ENCODE results near the gene PNRC2. TPM values are rescaled to one million over a fixed set of nuclear protein-coding genes. Genes with fewer than 3 reads are reported as not detected.

Gene PNRC2, protein sequence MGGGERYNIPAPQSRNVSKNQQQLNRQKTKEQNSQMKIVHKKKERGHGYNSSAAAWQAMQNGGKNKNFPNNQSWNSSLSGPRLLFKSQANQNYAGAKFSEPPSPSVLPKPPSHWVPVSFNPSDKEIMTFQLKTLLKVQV
- total RNA-seq: 45.8 and 61.6 TPM in 2 replicates

GRCh38 chr1:23959461-23960290 lies at the start of gene PNRC2:
Gene PNRC2, plus strand, starts transcription at chr1:23959828. Its CDS starts 1,630 bp downstream, at chr1:23961458.

GRCh38 chr1:23913212-23913880 lies 46.3 kb upstream of the PNRC2 start, which contains the start of gene CNR2:
Gene CNR2, minus strand, starts transcription at chr1:23913362. Its CDS starts 37,745 bp downstream, at chr1:23875617.

DNA sequence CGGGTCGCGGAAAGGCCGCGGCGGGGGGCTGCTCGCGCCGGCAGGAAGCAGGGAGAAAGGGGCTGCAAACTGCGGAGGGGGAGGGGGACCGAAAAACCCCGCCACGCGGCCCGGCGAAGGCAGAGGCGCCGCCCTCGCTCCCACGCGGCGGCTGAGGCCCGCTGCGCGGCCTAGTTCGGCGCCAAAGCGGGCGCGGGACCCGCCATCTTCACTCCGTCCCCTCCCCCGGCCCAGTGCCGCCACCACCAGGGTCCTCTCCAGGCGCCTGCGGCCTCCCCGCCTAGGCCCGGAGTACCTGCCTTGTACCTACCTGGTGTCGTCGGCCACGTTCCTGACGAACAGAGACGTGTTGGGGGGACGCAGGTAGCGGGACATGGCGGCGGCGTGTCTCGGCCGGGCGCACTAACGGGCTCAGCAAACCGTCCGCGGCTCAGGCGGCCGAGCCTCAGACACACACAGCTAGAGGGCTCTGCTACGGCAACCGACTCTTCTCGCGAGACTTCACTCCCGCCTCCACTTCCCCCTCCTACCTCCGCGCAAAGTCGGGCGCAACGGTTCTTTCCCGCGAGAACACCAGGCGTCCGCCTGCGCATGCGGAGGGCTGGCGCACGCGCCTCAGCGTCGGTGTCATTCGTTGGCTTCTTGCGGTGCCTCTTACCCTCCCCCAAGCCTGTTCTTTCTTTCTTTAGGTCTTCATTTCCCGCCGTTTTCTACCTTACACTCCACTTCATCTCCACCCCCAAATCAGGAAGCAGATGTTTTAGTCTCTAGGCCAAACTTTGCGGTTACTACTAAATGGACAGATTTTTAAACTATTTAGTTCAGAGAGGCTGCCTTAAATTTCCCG lies 20.5 kb downstream of the PNRC2 start, which contains the start of gene SRSF10:
Gene SRSF10 (minus strand): TSS at position 447 of the 847 bp plus-strand sequence. CDS start 72 bp downstream, at position 375.

Other genes with a start within 250 kb of the PNRC2 start
- 14.2 and 22.8 TPM in 2 replicates for gene ELOA, start 216.4 kb upstream of the PNRC2 start, total RNA-seq
- 24.8 and 38.8 TPM in 2 replicates for gene PITHD1, start 181.4 kb upstream of the PNRC2 start, total RNA-seq
- gene LYPLA2, start 168.7 kb upstream of the PNRC2 start, total RNA-seq: 124 and 149 TPM in 2 replicates
- gene GALE, start 159.1 kb upstream of the PNRC2 start, total RNA-seq: 88.9 and 107 TPM in 2 replicates
- gene HMGCL, start 134.4 kb upstream of the PNRC2 start, total RNA-seq: 24.8 and 61.7 TPM in 2 replicates
- gene FUCA1, start 91.5 kb upstream of the PNRC2 start, total RNA-seq: 21.7 and 54.1 TPM in 2 replicates
- gene CNR2, start 46.5 kb upstream of the PNRC2 start, total RNA-seq: not detected in 2 replicates
- 35.9 and 64.0 TPM in 2 replicates for gene SRSF10, start 20.5 kb downstream of the PNRC2 start, total RNA-seq
- gene MYOM3, start 152.3 kb downstream of the PNRC2 start, total RNA-seq: 3.6 and 7.0 TPM in 2 replicates
- under 0.01 and 0.16 TPM in 2 replicates for gene IL22RA1, start 183.3 kb downstream of the PNRC2 start, total RNA-seq
- gene IFNLR1, start 227.5 kb downstream of the PNRC2 start, total RNA-seq: 1.5 and 3.6 TPM in 2 replicates